Neural cell (in vitro differentiated cells): ENCODE measurements around the gene ESR1.

Source experiments
- CTCF ChIP-seq: fragments of 450-650 bp; IDR thresholded peaks from 2 replicates; pipeline ENCODE4 v1.5.1; 2014; ENCODE audit warnings: antibody characterized with exemption, mild to moderate bottlenecking, moderate library complexity; ENCODE audit not compliant: poor library complexity, severe bottlenecking
- EZH2 ChIP-seq: fragments of 200-600, 300-800 bp; shearing (Covaris generic), sonication (generic); IDR thresholded peaks from 2 replicates; pipeline ENCODE4 v1.6.1; 2014; ENCODE audit warnings: antibody characterized with exemption, low read length, borderline replicate concordance, mild to moderate bottlenecking; ENCODE audit not compliant: insufficient read depth, poor library complexity, severe bottlenecking
- MXI1 ChIP-seq: fragments of 450-650 bp; conservative IDR thresholded peaks from 2 replicates; pipeline ENCODE4 v1.6.1; 2014; ENCODE audit warnings: antibody characterized with exemption, mild to moderate bottlenecking; ENCODE audit not compliant: poor library complexity, severe bottlenecking
- POLR2AphosphoS5 ChIP-seq: IDR thresholded peaks from 2 replicates; pipeline ENCODE4 v1.6.1; 2012
- RAD21 ChIP-seq: fragments of 450-650 bp; conservative IDR thresholded peaks from 2 replicates; pipeline ENCODE4 v1.6.1; 2014; ENCODE audit warnings: antibody characterized with exemption, mild to moderate bottlenecking, moderate library complexity
- REST ChIP-seq: IDR thresholded peaks from 2 replicates; pipeline ENCODE4 v1.6.1; 2012; ENCODE audit warnings: borderline replicate concordance
- TAF1 ChIP-seq: IDR thresholded peaks from 2 replicates; pipeline ENCODE4 v1.6.1; 2012; ENCODE audit warnings: low read depth

DNA sequence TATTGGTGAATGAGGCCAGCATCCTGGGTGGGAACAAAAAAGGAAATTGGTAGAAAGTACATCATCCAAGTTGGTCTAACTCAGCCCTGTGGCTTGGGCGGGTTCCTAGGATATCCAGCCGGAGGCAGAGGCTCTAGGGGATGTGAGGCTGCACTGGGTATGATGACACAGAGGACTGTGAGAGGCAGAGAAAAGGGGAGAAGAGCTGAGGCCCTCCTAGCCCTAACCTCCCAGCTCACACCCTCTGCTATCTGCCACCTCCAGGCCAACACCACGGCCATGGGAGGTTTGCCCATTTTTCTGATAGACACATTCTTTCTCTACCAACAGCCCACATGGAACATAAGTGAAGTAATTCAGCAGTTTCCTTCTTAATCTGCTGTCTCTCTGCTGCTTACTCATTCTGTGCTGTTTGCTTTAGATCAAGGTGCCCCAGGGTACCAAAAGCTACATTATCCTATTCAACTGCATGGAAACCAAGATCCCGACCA is 284.4 kb downstream of the ESR1 start:
- TF ChIP-seq POLR2AphosphoS5 (no peak), CTCF (no peak), EZH2 (no peak), RAD21 (no peak), MXI1 (no peak), REST (no peak), TAF1 (no peak)
